GM23338 (cell line): ENCODE data around the gene LAMTOR1.

Experiments
- CTCF ChIP-seq, 2 experiments: fragments of 200-600 bp in 1 of 2; sonication (generic) in 1 of 2; conservative IDR thresholded peaks; 2 replicates each; pipeline versions ENCODE4 v1.5.1 to v1.6.1; 2016 to 2017; ENCODE audit warnings: antibody characterized with exemption in 2 of 2, low read depth in 2 of 2, mild to moderate bottlenecking in 2 of 2, moderate library complexity in 1 of 2
- EZH2 ChIP-seq: fragments of 200-600 bp; sonication (generic); IDR thresholded peaks from one replicate; pipeline ENCODE4 v1.8.0; 2017; ENCODE audit warnings: antibody characterized with exemption, mild to moderate bottlenecking, low read depth; ENCODE audit not compliant: unreplicated experiment
- EZH2phosphoT487 ChIP-seq: fragments of 200-600 bp; sonication (generic); IDR thresholded peaks from one replicate; pipeline ENCODE4 v1.8.1; 2018; ENCODE audit warnings: antibody characterized with exemption; ENCODE audit not compliant: unreplicated experiment
- JUNB ChIP-seq: IDR thresholded peaks from one replicate; pipeline ENCODE4 v1.6.1; 2016; ENCODE audit warnings: antibody characterized with exemption; ENCODE audit not compliant: unreplicated experiment
- NANOG ChIP-seq: IDR thresholded peaks from 2 replicates; pipeline ENCODE4 v1.6.1; 2016; ENCODE audit warnings: antibody characterized with exemption, borderline replicate concordance
- POLR2AphosphoS5 ChIP-seq: IDR thresholded peaks from 2 replicates; pipeline ENCODE4 v1.6.1; 2016; ENCODE audit warnings: antibody characterized with exemption, low read depth

GRCh38 chr11:72112143-72112977 is 9.3 kb upstream of the LAMTOR1 start, which contains the start of gene ANAPC15:
- TF ChIP-seq EZH2phosphoT487 (no peak), CTCF (conservative IDR thresholded peaks at IDR 0.05; ENCODE audit: low read depth in 2 of 2) (no peak), EZH2 (no peak), POLR2AphosphoS5 (peak; percentile 99), NANOG (no peak), JUNB (no peak)
